NT2/D1 (cell line): ENCODE measurements around the gene CENPA.

Experiments used
- SUZ12 ChIP-seq: IDR thresholded peaks from 2 replicates; pipeline ENCODE4 v1.6.1; 2011; ENCODE audit not compliant: insufficient read length, insufficient read depth; ENCODE audit errors: extremely low read depth
- YY1 ChIP-seq: IDR thresholded peaks from 2 replicates; pipeline ENCODE4 v1.6.1; 2011; ENCODE audit not compliant: insufficient read length, insufficient read depth
- ZNF274 ChIP-seq: IDR thresholded peaks from 2 replicates; pipeline ENCODE4 v1.6.1; 2011; ENCODE audit warnings: mild to moderate bottlenecking, low read depth, low read length

DNA sequence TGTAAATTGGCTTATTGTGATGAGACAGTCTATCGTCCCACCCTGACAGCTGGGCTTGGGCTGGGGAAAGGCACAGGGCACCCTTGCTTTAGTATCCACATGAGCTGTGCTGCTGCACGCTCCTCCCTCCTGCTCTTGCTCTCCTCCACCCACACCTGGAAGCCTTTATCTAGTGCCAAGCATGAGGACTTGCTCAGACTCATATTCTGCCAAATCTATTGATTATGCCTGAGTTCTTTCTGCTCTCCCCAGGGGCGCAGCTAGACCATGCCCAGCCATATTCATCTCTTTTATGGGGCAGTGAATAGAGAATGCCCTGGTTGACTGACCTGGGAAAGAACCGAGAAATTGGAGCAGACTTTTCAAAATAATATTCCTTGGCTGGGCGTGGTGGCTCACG, 33.1 kb downstream of the CENPA start:
- TF ChIP-seq SUZ12 (no peak), YY1 (no peak), ZNF274 (no peak)
